BLaER1 treated with 17β-estradiol and CSF1 and Interleukin-3, amounts not matched to agents 10 nM and 100 nM (cell line): ENCODE results near the gene KEL.

ENCODE experiments used
- H3K27ac ChIP-seq, 11 experiments: shearing (Covaris generic); formaldehyde crosslinking; 2 replicates each; pipeline ENCODE4 v1.8.1; 2022
- H3K27me3 ChIP-seq, 11 experiments: shearing (Covaris generic); formaldehyde crosslinking; 2 replicates each; pipeline ENCODE4 v1.8.1; 2022
- H3K36me3 ChIP-seq, 11 experiments: shearing (Covaris generic); formaldehyde crosslinking; 2 replicates each; pipeline ENCODE4 v1.8.1; 2022
- H3K4me1 ChIP-seq, 10 experiments: shearing (Covaris generic); formaldehyde crosslinking; 2 replicates each; pipeline ENCODE4 v1.8.1; 2022
- H3K4me2 ChIP-seq, 11 experiments: shearing (Covaris generic); formaldehyde crosslinking; 2 replicates each; pipeline ENCODE4 v1.8.1; 2022
- H3K4me3 ChIP-seq, 10 experiments: shearing (Covaris generic); formaldehyde crosslinking; 2 replicates each; pipeline ENCODE4 v1.8.1; 2022
- H3K9ac ChIP-seq, 11 experiments: shearing (Covaris generic); formaldehyde crosslinking; 2 replicates each; pipeline ENCODE4 v1.8.1; 2022
- H3K9me3 ChIP-seq, 11 experiments: shearing (Covaris generic); formaldehyde crosslinking; replicated peaks in 1 of 11; 2 replicates each; pipeline ENCODE4 v1.8.1; 2022
- H4K20me1 ChIP-seq, 11 experiments: shearing (Covaris generic); formaldehyde crosslinking; 2 replicates each; pipeline ENCODE4 v1.8.1; 2022
- Cebpa-rat ChIP-seq, 11 experiments: shearing (Covaris generic); IDR thresholded peaks; 2 replicates each; pipeline ENCODE4 v1.8.1; 2022

The KEL gene

GRCh38 chr7:142954680-142955268 lies 7.4 kb downstream of the KEL start:
- no peak overlapping the region for H3K4me2 ChIP-seq
- H3K4me3 ChIP-seq, result no peak overlapping the region
- H3K36me3 ChIP-seq, result peaks cover 0 to 9% (median 0%) of the 10 kb centered on the region in 11 experiments; a peak in 4 of 22 replicates
- H3K27me3 ChIP-seq, result no peaks in the 10 kb centered on the region
- no peak overlapping the region for H3K9ac ChIP-seq
- H3K9me3 ChIP-seq, result peaks cover 48 to 59% (median 54%) of the 10 kb centered on the region in 11 experiments
- TF ChIP-seq Cebpa-rat (IDR thresholded peaks at IDR 0.05), result no peak
- H3K4me1 ChIP-seq, result peaks cover 0 to 38% (median 19%) of the 10 kb centered on the region in 10 experiments; a peak in 17 of 20 replicates
- no peak overlapping the region for H3K27ac ChIP-seq
- H4K20me1 ChIP-seq, result no peaks in the 10 kb centered on the region

DNA sequence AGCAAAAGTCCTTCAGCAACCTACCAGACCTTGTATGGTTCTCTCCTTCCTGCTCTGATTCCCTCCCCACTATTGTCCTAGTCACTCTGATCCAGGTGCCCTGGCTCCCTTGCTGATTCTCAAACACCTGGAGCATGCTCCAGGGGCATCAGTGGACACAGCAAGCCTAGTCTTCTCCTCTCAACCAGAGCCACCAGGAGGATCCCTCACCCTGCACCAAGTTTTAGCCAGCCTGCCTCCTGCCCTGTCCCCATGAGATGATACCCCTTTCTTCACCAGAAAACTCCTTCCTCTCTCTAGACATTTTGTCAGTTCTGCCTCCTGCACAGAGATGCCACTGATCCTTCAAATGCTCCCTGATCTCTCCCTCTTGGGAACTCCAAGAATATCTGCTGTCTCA lies 11.9 kb downstream of the KEL start:
- Histone ChIP-seq H3K27me3 (no peaks in the 10 kb centered on the region), H3K4me2 (peak overlapping the region in 9 of 11 experiments; percentile 22 to 88 (median 75); a peak in 17 of 22 replicates), H3K27ac (peak overlapping the region in 3 of 11 experiments; percentile 29 to 39 (median 33); a peak in 3 of 22 replicates), H3K9me3 (peaks cover 20 to 30% (median 25%) of the 10 kb centered on the region in 11 experiments), H3K36me3 (no peaks in the 10 kb centered on the region), H3K4me1 (peaks cover 15 to 76% (median 50%) of the 10 kb centered on the region in 10 experiments), H3K4me3 (peak overlapping the region in 2 of 10 experiments; percentile 1 to 5; a peak in 1 of 20 replicates), H4K20me1 (no peaks in the 10 kb centered on the region), H3K9ac (peak overlapping the region in 3 of 11 experiments; percentile 15 to 45 (median 19); a peak in 4 of 22 replicates)
- no peak for TF ChIP-seq Cebpa-rat (IDR thresholded peaks at IDR 0.05)

GRCh38 chr7:142948603-142949002 lies 13.6 kb downstream of the KEL start:
- Histone ChIP-seq H3K27me3 (no peaks in the 10 kb centered on the region), H3K9ac (no peak overlapping the region), H4K20me1 (no peaks in the 10 kb centered on the region), H3K9me3 (peaks cover 4 to 13% (median 9%) of the 10 kb centered on the region in 11 experiments), H3K4me2 (peak overlapping the region; percentile 41 to 88 (median 73); a peak in 20 of 22 replicates), H3K4me3 (no peak overlapping the region), H3K4me1 (peaks cover 15 to 75% (median 50%) of the 10 kb centered on the region in 10 experiments), H3K36me3 (no peaks in the 10 kb centered on the region), H3K27ac (peak overlapping the region in 3 of 11 experiments; percentile 7 to 29 (median 29); a peak in 3 of 22 replicates)
- 0 out of 22 replicates have a peak, but pooled peaks of 1 of the 11 experiments have one; percentile 50 for TF ChIP-seq Cebpa-rat (IDR thresholded peaks at IDR 0.05)

- no peak overlapping the region for H3K4me2 ChIP-seq
- H3K4me1 ChIP-seq, result peaks cover 15 to 47% (median 34%) of the 10 kb centered on the region in 10 experiments
- H3K27me3 ChIP-seq, result no peaks in the 10 kb centered on the region
- no peak overlapping the region for H3K4me3 ChIP-seq
- H3K27ac ChIP-seq, result peak overlapping the region in 1 of 11 experiments; percentile 1; a peak in 1 of 22 replicates
- no peak for TF ChIP-seq Cebpa-rat (IDR thresholded peaks at IDR 0.05)
- H3K9me3 ChIP-seq, result peaks cover 0 to 16% (median 0%) of the 10 kb centered on the region in 11 experiments; a peak in 4 of 22 replicates
- no peak overlapping the region for H3K9ac ChIP-seq
- no peaks in the 10 kb centered on the region for H4K20me1 ChIP-seq
- no peaks in the 10 kb centered on the region for H3K36me3 ChIP-seq
Measured at GRCh38 chr7:142945001-142945400, 17.2 kb downstream of the KEL start.

- Histone ChIP-seq H3K4me2 (no peak overlapping the region), H3K9me3 (peaks cover 0 to 16% (median 0%) of the 10 kb centered on the region in 11 experiments; a peak in 4 of 22 replicates), H3K27ac (no peak overlapping the region), H4K20me1 (no peaks in the 10 kb centered on the region), H3K9ac (no peak overlapping the region), H3K4me3 (no peak overlapping the region), H3K36me3 (no peaks in the 10 kb centered on the region), H3K4me1 (peaks cover 8 to 37% (median 22%) of the 10 kb centered on the region in 10 experiments), H3K27me3 (no peaks in the 10 kb centered on the region)
- no peak for TF ChIP-seq Cebpa-rat (IDR thresholded peaks at IDR 0.05)
Measured at GRCh38 chr7:142943706-142944268, 18.4 kb downstream of the KEL start.

DNA sequence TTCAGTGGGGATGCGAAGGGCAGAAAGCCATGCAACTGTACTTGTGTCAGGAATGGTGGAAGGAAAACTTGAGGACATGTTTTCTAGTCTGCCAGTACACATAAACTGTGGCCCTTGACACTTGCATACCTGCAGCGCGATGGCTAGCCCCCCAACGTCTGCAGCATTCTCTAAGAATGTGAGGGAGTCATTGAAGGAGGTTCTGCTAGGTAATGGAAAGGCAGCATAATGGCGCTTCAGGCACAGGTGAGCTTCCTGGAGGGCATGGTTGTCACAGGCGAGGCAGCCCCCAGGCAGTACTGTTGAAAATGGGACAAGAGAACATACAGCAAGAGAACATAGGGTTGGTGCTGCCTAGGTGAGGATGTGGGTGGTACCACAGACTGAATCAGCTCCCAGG lies 19.4 kb downstream of the KEL start:
- TF ChIP-seq Cebpa-rat (IDR thresholded peaks at IDR 0.05), result no peak

GRCh38 chr7:142941541-142941940 lies 20.6 kb downstream of the KEL start:
- Histone ChIP-seq H3K9ac (no peak overlapping the region), H3K36me3 (no peaks in the 10 kb centered on the region), H3K4me1 (peaks cover 0 to 17% (median 3%) of the 10 kb centered on the region in 10 experiments; a peak in 10 of 20 replicates), H3K4me3 (no peak overlapping the region), H4K20me1 (no peaks in the 10 kb centered on the region), H3K27ac (no peak overlapping the region), H3K4me2 (no peak overlapping the region), H3K9me3 (peaks cover 0 to 16% (median 0%) of the 10 kb centered on the region in 11 experiments; a peak in 4 of 22 replicates), H3K27me3 (no peaks in the 10 kb centered on the region)
- no peak for TF ChIP-seq Cebpa-rat (IDR thresholded peaks at IDR 0.05)

More for the DNA sequence above, 19.4 kb downstream of the KEL start:
- no peaks in the 10 kb centered on the region for H3K36me3 ChIP-seq
- H3K9me3 ChIP-seq, result peaks cover 0 to 16% (median 0%) of the 10 kb centered on the region in 11 experiments; a peak in 4 of 22 replicates
- H3K4me3 ChIP-seq, result no peak overlapping the region
- H3K9ac ChIP-seq, result no peak overlapping the region
- H3K4me2 ChIP-seq, result no peak overlapping the region
- peaks cover 0 to 28% (median 12%) of the 10 kb centered on the region in 10 experiments; a peak in 13 of 20 replicates for H3K4me1 ChIP-seq
- no peaks in the 10 kb centered on the region for H3K27me3 ChIP-seq
- no peaks in the 10 kb centered on the region for H4K20me1 ChIP-seq
- H3K27ac ChIP-seq, result no peak overlapping the region

DNA sequence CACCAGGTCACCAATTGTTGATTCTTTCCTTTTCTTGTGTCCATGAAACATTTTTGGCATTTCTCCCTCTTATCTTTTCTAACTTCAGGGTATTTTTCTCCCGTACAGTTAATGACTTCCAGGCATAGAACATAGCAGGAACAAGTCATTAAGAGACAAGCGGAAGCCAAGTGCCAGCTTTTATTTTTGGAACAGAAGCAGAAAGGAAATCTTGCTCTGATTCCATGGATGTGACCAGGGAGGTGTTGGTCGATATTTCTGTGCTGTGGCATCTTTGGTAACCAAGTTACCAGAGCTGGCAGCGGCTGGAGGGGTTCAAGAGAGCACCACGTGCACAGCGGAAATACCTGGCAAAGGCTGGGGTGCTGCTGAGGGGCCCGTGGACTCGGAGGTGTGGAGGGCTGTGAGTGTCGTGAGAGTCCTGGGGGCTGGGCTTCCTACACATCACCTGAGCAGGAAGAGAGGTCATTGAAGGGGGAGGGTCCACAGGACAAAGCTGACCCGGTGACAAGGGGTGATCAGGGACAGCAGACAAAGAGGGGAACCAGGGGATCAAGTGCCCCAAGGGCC lies 21.1 kb downstream of the KEL start:
- H3K9ac ChIP-seq, result no peak overlapping the region
- H3K4me3 ChIP-seq, result no peak overlapping the region
- peaks cover 0 to 16% (median 0%) of the 10 kb centered on the region in 11 experiments; a peak in 4 of 22 replicates for H3K9me3 ChIP-seq
- no peaks in the 10 kb centered on the region for H4K20me1 ChIP-seq
- H3K27me3 ChIP-seq, result no peaks in the 10 kb centered on the region
- H3K4me1 ChIP-seq, result peaks cover 0 to 13% (median under 1%) of the 10 kb centered on the region in 10 experiments; a peak in 9 of 20 replicates
- H3K36me3 ChIP-seq, result no peaks in the 10 kb centered on the region
- no peak overlapping the region for H3K4me2 ChIP-seq
- H3K27ac ChIP-seq, result no peak overlapping the region
- TF ChIP-seq Cebpa-rat (IDR thresholded peaks at IDR 0.05), result no peak
